GM21526 (cell line): ENCODE data around the gene IGFL1.
"Not testable (repeated sequence)": the region's sequence is repeated elsewhere in the genome, so short reads cannot be mapped to it uniquely, and the experiment has no call there.

Source experiments
- ATAC-seq: cut with Tn5 transposase; IDR thresholded peaks from one replicate; pipeline ENCODE4 v1.9.1; 2021; ENCODE audit warnings: moderate library complexity; ENCODE audit not compliant: unreplicated experiment, low FRiP score

Gene IGFL1

DNA sequence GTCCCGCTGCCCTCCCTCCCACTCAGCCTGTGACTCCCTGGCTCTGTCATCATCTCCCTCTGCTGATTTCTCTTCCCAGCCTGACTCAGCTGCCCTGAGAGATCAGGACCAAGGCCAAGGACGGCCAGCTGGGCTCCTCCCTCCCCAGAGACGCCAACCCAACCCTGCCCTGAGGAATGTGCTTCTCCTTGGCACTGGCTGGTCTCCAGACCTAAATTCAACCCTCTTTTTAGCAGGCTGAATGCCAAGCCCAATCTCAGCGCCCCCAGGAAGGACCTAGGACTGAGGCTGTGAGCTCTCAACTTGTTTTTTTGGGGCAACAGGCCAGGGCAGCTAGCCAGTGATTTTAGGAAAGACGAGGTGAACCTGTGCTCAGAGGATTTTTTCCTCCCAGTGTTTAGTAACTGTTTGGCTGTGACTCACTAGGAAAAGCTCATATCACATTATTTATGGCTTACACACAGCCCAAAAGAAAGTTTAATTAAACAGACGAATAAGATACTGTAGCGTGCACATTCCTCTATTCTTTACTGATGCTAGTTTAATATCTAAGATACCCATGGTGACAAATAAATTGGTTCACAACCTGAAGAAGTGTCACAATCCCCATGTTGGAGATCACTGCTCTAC, 7.4 kb upstream of the IGFL1 start:
- ATAC-seq: no peak

DNA sequence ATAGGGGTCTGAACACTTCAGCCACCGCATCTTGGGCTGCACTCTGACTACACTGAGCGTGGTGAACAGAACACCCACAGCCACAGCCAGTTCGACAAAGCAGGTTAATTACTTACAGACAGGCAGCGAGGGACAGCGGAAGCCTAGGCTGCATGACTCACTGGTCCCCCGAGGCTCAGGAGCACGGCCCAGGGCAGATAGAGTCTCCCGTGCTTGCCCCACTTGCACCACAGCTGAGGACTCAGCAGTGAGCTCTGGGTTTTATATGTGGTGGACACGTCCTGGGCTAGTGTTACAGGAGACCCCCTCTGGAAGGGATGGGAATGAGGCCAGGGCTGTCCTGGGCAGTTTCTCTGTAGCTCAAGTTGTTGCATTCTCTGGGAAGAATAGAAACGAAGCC, 5.8 kb upstream of the IGFL1 start:
- not testable (repeated sequence) for ATAC-seq

DNA sequence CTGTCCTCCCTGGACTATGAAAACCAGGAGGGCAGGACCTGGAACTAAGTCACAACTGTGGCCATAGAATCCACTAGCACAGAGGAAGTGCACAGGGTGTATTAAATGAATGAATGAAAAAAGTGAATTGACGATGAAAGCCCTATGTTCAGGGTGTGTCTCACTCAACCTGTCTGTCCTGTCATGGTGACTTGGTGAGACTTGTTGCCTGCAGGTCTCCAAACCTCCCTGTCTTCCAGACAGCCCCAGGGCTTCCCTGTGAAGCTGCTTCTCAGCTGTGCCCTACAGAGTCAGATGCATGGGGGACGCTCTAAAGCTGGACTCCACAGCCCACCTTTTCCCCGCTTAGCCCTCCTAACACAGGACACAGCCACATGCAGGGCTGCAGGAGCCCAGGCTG, 4.8 kb upstream of the IGFL1 start:
- no peak for ATAC-seq

DNA sequence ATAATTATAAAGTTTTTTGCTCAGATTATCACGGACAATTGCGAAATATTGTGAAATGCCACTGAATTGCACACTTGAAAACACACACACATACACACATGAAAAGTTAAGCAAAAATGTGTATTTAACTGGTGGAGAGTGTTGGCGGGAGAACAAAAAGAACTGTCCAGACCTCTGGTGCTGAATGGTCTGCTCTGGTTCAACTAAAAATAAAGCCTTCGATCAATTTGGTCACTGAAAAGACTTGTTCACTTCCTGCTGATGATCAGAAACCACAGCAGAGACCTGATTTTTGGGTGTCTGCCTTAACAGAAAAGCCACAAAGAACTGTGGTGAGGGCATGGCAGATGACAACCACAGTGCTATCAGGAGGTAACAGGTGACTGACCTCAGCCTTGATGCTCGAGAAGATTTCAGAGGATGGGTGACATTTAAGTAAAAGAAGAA, 4.0 kb upstream of the IGFL1 start:
- no peak for ATAC-seq

DNA sequence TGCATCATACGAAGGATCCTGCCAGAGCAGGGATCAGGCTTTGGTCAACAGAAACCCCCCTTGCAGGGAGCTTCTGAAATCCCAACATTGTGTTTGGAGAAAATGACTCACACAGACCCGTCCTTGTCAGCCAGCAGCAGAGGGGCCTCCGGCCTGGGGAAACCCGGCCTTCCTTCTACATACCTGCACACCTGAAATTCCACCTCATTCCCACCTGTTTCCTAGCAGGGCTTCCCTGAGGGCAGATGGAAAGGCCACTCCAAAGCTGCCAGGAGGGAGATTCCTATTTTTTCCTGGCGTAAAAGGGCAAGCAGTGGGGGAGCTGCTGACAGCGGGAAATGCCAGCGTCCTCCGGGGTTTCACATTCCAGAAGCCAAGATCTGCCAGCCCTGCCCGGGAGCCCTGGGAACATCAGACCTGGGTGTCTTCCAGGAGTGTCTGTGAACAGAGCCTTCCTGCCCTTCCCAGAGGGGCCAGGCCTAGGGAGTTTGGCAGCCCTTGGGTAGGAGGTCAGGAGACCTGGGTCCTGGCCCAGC, 3.0 kb upstream of the IGFL1 start:
- ATAC-seq: no peak

DNA sequence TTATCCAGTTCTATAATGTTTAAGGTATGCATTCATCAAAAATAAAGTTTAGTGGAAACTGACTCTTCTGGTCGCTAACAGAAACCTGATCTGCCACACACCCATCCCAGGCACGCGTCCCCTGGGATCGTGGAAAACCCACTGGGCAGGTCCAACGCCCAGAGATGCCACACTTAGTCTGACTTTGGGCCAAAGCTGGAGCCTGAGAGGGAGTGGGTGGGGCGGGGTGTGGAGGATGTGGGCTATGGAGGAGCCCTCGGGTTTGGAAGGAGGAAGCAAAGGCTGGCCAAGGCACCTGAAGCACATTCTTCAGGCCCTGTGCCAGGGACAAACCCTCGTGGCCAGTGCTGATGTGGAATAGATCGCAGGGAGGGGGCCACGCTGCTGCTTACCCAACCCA, 2.5 kb downstream of the IGFL1 start:
- no peak for ATAC-seq

DNA sequence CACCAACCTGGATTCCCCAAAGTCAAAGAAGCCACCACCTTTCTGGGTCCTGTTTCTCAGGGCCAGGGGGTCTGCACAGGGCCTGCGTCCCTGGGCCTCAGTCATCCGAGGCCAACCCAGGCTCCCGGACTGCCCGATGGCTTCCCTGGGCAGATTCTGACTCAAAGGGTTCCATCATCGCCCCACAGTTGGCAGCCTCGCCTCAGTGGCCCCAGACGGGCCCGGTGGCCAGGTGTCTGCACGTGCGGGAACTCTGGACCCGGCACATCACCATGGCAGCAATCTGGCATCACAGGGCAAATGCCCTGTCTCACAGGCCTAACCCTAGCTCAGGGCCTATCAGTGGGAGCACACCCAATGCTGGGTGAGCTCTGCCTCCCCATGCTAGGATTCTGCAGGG, 2.9 kb downstream of the IGFL1 start:
- no peak for ATAC-seq

DNA sequence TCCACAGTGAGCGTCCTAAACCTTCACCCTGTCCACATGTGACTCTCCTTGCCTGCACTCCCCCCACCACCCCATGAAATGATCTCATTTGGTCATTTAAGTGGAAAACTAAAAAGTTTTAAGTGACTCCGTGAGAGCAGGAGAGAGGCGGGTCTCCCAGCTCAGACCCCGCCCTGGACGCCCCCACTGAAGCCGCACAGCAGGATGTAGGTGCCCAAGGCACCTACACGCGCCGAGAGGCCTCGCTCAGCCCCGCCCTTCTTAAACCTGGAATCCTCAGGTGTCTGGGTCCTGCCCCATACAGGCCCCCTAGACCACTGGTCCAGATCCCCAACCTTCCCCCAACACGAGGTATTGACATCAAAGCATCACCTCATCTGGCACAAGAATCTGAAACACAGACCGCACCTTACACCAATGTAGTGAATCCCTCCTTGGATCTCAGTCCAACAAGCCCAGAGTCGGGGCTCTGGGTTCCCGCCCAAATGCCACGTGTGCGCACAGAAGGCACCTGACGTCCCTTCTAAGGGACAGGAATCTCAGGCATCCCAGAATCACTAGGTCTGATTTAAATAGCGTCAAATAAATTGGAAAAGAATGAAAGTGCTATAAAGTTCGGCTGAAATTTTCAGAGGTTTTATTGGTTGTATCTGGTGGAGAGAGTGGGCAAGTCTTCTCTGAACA, 3.5 kb downstream of the IGFL1 start:
- no peak for ATAC-seq

DNA sequence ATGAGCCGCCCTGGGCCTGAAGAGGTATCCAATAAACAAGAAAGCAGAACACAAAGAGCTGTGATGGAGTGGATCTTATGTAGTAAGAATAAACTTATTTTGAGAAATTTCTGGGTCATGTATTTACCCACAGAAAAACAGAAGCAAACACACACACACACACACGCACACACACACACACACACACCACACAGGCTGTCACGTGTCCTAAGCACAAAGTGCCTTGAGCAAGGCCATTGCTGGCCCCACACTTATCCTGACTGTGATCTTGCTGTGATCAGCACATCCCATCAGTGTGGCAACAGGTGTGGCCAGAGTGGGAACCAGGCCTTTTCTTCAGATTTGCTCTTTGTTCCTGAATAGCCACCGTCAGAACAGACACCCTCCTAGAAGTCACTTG, 4.3 kb downstream of the IGFL1 start:
- ATAC-seq: not testable (repeated sequence)

DNA sequence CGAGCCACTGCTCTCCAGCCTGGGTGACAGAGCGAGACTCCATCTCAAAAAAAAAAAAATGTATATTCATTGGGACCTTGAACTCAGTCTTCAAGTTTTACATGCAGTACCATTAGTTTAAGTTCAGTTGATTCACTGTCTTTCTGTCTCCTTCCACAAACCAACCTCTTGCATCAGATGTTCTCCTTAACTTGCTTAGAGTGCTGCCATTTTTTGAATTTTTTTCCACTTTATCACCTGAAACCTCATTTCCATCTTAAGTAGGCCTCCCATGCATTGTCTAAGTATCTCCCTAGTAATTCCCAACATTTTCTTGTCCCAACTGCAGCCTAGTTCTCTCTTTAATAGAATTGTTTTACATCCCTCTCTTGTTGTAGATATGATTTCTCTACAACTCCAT, 8.6 kb downstream of the IGFL1 start:
- ATAC-seq: not testable (repeated sequence)

DNA sequence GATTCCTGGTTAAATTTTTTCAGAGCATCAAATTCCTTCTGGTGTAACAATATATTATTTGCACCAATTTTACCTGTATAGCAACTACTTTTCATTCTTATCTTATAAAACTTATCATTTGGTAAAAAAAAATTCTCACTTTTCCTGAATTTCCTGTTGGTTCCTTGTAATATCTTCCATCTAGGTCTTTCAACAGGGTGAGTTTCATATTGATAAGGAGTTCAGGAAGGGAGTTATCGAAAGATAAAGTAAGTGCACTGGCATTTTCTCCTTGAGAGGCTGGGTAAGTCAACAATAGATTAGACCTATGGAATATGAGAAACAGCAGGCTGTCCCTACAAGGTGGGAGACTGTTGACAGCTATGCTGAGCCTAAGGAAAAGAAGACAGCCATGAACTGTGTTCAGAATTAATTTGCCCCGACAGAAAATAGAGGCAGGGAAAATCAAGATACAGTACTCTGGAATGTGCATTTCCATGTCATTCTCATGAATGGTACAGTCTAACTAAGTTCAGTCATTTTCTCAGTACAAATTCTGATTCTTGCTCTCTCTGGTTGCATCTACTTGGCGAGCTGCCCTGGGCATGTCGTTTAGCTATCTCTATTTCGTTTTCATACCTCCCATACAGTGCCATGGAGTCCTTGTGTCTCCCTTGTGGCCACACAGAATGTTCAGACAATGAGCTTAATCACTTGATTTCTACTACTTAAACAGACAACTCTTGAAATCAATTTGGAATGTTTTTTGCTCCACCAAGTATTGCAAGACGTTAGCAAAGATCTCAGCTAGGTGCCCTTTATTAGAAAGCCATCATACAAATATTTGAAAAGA, 9.9 kb downstream of the IGFL1 start:
- ATAC-seq: no peak

DNA sequence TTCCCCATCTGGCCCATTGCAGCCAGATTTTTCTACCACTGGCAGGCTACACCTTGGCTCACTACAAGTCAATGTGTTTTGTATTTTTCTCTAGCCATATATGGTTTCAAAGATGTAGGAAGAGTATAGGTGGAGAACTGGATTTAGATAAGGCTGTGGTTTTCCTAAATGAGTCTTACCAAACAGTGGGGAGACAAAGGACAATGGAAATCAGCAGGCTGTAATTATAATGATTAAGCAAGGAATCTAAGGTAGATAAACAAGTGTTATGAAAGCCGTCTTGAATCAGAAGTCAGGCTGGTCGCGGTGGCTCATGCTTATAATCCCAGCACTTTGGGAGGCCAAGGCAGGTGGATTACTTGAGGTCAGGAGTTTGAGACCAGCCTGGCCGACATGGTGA, 11.2 kb downstream of the IGFL1 start:
- ATAC-seq: no peak

DNA sequence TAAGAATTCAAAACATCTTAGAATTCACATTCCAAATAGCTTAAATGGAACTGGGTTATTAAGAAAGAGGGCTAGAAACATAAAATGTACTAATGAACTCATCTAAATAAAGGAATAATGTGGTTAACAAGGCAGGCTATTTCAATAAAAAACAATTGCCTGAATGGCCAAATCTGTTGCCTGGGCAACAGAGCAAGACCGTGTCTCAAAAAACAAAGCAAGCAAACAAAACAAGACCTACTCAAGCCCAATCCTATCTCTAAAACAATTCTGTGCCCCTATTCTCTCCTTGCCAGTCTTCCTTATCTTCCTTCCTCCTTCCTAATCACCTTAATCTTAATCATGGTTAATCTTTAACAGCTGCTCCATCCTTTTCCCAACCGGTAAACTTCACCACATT, 12.1 kb downstream of the IGFL1 start:
- no peak for ATAC-seq

DNA sequence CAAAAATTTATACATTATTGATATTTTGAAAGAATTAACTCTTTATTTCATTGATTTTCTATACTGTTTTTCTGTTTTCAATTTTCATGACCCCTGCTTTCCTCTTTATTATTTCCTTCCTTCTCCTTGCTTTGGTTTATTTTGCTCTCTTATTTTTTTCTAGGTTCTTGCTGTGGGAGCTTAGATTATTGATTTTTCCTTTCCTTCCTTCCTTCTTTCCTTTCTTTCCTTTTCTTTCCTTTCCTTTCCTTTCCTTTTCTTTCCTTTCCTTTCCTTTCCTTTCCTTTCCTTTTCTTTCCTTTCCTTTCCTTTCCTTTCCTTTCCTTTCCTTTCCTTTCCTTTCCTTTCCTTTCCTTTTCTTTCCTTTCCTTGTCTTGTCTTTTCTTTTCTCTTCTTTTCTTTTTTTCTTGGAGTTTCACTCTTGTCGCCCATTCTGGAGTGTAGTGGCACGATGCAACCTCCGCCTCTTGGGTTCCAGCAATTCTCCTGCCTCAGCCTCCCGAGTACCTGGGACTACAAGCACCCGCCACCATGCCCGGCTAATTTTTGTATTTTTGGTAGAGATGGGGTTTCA, 13.6 kb downstream of the IGFL1 start:
- not testable (repeated sequence) for ATAC-seq

DNA sequence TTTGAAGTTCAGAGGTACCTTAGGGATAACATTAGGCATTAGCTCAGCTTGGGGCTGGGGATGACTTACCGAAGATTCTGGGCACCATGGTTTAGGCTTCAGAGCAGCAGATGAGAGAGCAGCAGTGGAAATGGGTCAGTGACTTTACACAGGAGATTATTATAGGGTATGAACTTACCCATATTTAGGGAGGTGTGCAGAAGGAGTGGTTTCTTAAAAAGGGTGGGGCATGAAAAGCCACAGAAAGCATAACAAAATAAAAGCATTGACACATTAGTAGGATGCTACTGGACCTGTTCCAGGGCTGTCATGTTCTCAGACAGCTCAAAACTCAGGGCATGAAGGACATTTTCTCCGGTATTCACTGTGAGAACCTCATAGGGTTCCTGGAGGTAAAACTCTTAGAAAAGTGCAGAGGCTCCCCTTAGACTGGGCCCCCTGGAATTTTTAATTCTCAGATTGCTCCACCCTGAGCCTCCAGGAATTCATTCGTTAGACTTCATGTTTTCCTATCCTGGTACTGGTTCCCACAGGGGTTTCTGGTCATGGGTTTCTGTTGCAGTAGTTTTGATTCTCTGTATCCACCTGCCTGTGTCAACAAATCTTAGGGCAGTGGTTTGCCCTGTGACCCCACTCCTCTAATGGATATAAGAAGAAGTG, 20.7 kb downstream of the IGFL1 start:
- no peak for ATAC-seq

DNA sequence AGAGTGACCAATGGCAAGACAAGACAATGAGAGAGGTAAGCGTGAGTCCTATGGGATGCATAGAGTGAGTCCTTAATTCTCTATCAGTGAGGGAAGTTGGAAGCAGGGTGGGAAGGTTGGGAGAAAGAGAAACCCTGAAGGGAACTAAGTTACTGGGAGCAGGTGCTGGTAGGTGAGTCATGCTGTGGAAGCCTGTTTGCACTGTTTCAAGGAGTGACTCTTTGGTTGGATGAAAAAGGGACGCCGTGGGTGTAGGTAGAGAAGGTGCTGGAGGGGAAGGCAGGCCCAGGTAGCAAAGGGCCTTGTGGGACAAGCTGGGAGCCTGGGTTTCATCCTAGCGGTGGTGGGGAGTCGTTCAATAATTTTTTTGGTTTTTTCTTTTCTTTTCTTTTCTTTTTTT, 21.9 kb downstream of the IGFL1 start:
- ATAC-seq: no peak

DNA sequence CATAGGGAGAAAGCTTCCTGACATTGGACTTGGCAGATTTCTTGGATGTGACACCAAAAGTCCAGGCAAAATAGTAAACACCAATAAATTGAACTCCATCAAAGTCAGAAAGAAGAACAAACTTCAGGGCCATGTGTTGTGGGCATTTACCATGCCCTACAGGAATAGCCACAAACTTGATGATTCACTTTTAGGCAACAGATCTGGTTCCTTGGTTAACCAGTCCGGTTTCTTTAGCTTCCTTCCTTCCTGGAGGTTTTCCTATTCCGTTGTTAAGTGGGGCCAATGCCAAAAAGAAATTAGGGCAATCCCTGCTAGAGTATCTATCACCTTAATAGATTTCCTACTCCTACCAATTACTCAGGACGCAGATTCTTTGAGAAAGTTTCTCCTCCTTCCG, 25.2 kb downstream of the IGFL1 start:
- no peak for ATAC-seq

DNA sequence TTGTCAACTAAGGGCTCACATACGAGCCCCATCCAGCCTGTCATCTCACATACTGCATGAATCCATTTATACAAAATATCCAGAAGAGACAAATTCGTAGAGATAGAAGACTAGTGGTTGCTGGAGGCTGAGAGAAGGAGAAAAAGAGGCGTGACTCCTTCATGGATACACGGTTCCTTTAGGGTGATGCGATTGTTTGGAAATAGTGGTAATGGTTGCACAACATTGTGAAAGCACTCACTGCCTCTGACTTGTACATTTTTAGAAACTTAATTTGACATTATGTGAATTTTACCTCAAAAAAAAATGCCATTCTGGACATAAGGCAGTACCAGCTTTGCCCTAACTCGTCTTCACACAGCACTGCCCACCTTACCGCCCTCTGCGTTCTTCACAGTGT, 27.3 kb downstream of the IGFL1 start:
- no peak for ATAC-seq

DNA sequence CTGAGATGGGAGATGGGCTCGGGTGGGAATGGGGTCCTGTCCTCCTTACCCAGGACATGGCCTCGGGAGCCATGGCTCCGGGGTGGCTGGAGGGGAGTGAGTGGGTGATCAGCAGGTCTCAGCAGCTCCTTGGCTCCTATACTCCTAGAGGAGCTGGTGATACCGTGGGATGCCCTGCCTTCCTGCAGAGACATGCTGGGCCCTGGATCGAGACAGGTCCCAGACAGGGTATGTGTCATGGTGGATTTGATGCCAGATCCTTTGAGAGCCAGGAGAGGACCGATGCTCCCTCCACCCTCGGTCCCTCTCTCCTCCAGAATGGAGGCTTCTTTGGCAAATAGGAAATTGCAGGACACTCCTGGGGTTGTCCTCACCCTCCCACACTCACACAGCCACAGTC, 32.0 kb downstream of the IGFL1 start:
- not testable (repeated sequence) for ATAC-seq

DNA sequence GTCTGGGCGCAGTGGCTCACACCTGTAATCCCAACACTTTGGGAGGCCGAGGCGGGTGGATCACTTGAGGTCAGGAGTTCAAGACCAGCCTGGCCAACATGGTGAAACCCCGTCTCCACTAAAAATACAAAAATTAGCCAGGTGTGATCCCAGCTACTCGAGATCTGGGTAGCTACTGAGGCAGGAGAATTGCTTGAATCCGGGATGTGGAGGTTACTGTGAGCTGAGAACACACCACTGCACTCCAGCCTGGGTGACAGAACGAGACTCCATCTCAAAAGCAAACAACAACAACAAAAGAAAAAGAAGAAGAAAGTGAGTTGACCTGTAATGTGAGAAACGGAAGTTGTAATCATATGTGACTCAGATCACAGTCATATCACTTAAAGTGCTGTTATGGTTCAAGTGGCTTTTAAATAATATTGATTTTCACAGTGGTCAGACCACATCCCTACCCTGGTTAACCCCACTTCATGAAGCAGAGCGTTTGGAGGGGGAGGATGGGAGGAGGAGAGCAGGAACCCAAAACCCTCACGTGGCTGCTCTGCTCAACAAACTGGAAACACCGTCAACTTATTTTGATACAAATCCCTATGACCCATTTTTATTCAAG, 33.2 kb downstream of the IGFL1 start:
- ATAC-seq: not testable (repeated sequence)
